HUES6 (cell line): Measurements from ENCODE around the gene FNDC1.

Source experiments
- H3K27ac ChIP-seq: 2 replicates; pipeline ENCODE4 v1.7.0; 2013; ENCODE audit warnings: low read depth, mild to moderate bottlenecking, low read length, inconsistent platforms
- H3K27me3 ChIP-seq: 2 replicates; pipeline ENCODE4 v1.6.1; 2013; ENCODE audit warnings: low read length; ENCODE audit not compliant: control insufficient read depth, insufficient read depth
- H3K36me3 ChIP-seq: 2 replicates; pipeline ENCODE4 v1.6.1; 2013; ENCODE audit warnings: low read length; ENCODE audit not compliant: control insufficient read depth, insufficient read depth
- H3K4me1 ChIP-seq: 2 replicates; pipeline ENCODE4 v1.6.1; 2013; ENCODE audit warnings: low read length; ENCODE audit not compliant: control insufficient read depth, insufficient read depth
- H3K4me3 ChIP-seq: 2 replicates; pipeline ENCODE4 v1.5.1; 2013; ENCODE audit warnings: low read depth, low read length
- H3K9ac ChIP-seq: one replicate; pipeline ENCODE4 v1.6.1; 2013; ENCODE audit warnings: mild to moderate bottlenecking, low read length
- H3K9me3 ChIP-seq: 2 replicates; pipeline ENCODE4 v1.6.1; 2013; ENCODE audit warnings: low read depth, low read length; ENCODE audit not compliant: control insufficient read depth, insufficient read depth

Gene FNDC1

DNA sequence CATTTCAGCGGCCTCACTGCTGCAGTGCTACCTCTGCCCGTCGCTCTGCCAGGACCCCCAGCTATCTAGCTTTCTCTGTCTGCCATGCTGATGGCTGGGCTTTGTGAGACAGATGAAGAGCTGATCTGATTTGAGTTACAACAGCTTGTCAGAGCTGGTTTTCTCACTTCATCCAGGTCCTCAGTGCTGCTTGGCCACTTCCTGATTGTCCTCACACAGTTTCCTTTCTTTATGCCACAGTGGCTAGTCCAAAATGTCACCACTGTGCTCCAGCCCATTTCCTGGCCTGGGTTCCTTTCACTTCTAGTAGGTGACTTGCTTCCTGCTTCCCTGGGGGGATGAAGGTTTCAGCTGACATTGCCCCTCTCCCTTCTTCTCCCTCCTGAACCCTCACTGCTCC lies 35.4 kb downstream of the FNDC1 start:
- no peak overlapping the region for H3K27ac ChIP-seq
- H3K9ac ChIP-seq = no peak overlapping the region
- H3K4me3 ChIP-seq = no peak overlapping the region
- H3K4me1 ChIP-seq = no peaks in the 10 kb centered on the region
- no peaks in the 10 kb centered on the region for H3K36me3 ChIP-seq
- H3K27me3 ChIP-seq = no peaks in the 10 kb centered on the region
- no peaks in the 10 kb centered on the region for H3K9me3 ChIP-seq

DNA sequence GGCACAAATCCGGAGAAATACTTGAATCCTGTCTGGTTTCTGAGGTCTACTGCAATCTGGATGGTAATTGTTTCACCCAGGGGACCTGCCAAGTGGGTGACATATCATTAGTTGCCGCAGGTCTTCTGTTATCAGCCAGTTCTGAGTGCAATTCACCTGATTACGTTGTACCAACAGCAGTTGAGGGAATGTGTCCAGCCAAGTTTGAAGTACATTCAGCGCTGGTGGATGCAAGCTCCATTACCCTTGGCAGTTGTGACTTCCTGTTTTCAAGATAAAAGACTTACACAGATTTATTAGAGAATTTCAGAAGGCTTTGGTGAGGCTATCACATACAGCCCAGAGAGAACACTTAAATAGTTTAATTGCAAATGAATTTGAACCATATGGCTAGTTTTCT lies 42.8 kb downstream of the FNDC1 start:
- Histone ChIP-seq H3K27ac (no peak overlapping the region), H3K4me1 (no peaks in the 10 kb centered on the region), H3K4me3 (no peak overlapping the region), H3K9ac (no peak overlapping the region), H3K36me3 (no peaks in the 10 kb centered on the region), H3K27me3 (no peaks in the 10 kb centered on the region), H3K9me3 (no peaks in the 10 kb centered on the region)

DNA sequence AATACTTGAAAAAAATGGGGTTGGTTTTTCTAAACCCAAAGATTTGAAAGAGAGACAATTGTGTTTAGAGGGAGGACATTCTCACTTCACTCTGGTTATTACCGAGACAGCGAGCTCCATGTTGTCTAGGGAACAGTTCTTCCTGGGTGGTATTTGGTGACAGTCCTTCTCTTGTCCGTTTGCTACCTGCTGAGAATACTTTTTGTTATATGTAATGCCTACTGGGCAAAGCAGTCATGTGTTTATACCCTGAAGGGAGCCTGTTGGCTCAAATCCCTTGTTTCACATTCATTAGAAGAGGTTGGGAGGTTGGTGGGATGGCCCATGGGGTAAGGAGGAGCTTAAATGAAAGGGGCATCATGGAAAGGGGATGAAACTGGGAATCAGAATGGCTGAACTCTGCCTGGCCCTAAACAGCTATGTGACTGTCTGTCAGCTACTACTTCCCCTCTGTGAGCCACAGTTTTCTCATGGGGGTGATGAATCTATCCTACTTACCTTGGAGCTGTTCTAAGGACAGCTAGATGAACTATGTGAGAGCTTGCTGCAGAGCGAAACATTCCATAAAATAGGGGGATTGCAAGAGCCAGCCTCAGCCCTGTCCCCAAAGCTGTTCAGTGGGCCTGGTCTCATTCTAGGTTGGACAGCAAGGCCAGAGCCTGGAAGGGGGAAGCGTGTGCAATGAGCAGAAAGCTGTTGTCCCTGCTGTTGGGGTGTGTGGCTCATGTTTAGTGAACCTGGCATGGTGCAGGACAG lies 43.5 kb downstream of the FNDC1 start:
- Histone ChIP-seq H3K4me1 (no peaks in the 10 kb centered on the region; the same call in none of the 2 replicates), H3K4me3 (no peak overlapping the region), H3K27me3 (no peaks in the 10 kb centered on the region; the same call in 1 of the 2 replicates), H3K27ac (no peak overlapping the region), H3K9ac (no peak overlapping the region), H3K9me3 (no peaks in the 10 kb centered on the region), H3K36me3 (no peaks in the 10 kb centered on the region)

DNA sequence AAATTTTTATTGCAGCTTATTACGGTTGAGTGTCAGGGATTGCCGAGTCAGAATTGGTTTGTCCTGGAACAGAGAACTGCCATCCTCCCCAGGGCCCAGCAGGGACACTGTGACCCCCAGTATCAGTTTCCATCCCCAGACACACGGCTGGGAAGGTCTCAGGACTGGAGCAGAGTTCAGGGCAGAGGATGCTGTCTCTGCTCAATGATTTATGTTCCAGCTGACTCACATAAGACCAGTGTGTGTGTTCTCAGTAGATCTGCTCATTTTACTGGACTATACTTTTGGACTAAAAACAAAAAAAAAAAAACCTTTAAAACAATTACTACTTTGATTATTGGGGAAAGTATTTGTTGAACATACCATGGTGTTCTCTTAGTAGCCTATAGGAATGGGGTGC lies 44.2 kb downstream of the FNDC1 start:
- H3K9ac ChIP-seq = no peak overlapping the region
- no peak overlapping the region for H3K4me3 ChIP-seq
- H3K4me1 ChIP-seq = no peaks in the 10 kb centered on the region; the same call in none of the 2 replicates
- H3K27me3 ChIP-seq = no peaks in the 10 kb centered on the region; the same call in 1 of the 2 replicates
- no peak overlapping the region for H3K27ac ChIP-seq
- no peaks in the 10 kb centered on the region for H3K36me3 ChIP-seq
- no peaks in the 10 kb centered on the region for H3K9me3 ChIP-seq

DNA sequence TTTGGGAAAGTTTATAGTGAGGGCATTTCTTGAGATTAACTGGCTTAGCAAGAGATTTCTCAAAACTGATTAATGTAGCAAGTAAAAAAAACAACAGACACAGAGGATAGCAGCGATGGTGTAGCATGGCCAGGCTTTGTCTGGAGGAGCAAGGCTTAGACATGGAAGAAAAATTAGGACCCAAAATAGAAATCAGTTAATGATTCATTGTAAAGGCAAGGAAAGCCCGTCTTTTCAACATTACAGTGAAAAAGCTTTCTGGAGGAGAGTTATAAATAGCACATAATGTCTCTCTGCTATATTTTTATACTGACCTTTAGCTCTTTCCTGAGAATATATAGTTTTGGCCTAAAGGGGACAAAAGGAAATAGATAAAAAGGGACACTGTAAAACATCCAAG lies 45.1 kb downstream of the FNDC1 start:
- Histone ChIP-seq H3K9me3 (no peaks in the 10 kb centered on the region), H3K27ac (no peak overlapping the region), H3K27me3 (no peaks in the 10 kb centered on the region; the same call in 1 of the 2 replicates), H3K4me1 (no peaks in the 10 kb centered on the region; the same call in none of the 2 replicates), H3K9ac (no peak overlapping the region), H3K4me3 (no peak overlapping the region), H3K36me3 (no peaks in the 10 kb centered on the region)

DNA sequence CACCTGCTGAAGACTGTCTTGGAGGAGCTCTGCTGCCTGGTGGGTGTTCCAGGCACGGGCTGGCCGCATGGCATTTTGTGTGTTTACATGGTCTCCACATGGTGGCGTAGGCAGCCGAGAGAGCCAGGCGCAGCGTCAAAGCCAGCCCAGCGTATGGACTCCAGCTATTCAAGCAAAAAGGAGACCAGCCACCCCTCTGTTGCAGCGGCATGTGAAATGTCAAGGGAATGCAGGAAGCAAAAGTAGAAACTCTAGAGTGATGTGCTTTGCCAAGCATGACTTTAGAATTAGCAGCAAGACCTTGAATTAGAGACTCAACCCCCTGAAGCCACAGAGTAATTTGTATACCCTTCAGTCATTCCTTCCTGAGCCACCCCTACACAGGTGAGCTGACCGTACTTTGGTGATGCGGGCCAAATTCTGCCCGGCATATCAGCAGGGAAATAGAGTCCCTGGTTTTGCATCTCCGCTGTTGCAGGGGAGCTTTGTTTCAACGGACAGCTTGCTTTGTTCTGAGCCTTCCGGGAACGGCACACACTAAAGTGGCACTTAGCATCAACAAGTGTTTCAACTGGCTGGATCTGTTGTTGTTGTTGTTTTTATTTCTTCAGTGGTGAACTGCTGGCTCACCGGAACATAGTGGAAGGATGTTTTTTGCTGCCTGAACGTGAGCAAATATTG lies 48.5 kb downstream of the FNDC1 start:
- Histone ChIP-seq H3K27ac (no peak overlapping the region), H3K9ac (no peak overlapping the region), H3K4me3 (no peak overlapping the region), H3K4me1 (no peaks in the 10 kb centered on the region; the same call in none of the 2 replicates), H3K36me3 (no peaks in the 10 kb centered on the region), H3K27me3 (no peaks in the 10 kb centered on the region; the same call in 1 of the 2 replicates), H3K9me3 (no peaks in the 10 kb centered on the region)

DNA sequence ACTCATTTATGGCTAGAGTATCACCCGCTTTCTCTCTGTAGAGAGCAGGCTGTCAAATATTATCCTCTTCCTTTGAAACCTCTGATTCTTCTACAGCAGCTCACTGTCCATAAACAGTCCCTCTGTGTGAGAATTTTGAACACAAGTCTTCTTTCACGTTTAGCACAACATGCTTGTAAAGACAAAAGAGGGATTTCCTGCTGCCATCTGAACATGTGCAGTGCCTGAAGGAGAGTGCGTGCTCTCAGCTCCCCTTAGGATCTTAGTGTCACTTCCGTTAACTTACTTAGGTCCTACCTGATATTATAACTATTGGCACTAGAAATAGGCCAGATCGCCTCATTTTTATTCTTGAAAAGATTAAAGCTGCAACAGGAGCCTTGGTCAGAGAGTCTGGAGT lies 50.9 kb downstream of the FNDC1 start:
- Histone ChIP-seq H3K9me3 (no peaks in the 10 kb centered on the region), H3K27ac (no peak overlapping the region), H3K36me3 (no peaks in the 10 kb centered on the region), H3K27me3 (peaks cover 2% of the 10 kb centered on the region; the same call in 1 of the 2 replicates), H3K4me3 (no peak overlapping the region), H3K9ac (no peak overlapping the region), H3K4me1 (no peaks in the 10 kb centered on the region; the same call in none of the 2 replicates)

DNA sequence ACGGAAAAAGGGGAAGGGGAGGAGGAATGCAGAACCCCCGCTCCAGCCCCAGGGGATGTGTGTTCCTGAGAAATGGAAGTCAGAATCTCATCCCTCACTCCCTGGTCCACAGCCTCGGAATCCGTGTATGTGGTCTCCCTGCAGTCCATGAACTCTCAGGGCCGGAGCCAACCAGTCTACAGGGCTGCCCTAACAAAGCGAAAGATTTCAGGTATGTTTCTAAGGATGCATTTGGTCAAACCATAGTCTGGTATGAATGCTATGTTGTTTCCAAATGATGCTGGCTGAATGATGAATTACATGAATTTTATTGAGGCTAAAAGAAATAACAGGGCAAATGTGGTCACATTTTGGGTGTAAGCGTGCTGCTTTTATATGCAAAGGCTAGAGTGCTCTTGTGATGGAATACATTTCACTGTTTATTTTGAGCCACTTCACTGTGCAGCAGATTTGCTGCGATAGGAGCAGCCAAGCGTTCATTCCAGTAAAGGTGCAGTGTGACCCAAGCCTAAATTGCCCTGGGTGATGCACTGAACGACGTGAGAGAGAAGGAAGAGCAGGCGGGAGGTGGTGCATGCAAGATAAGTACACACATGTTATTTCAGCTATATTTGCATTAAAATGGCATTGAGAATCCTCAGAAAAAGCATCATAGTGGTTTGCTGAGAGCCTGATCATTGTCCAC lies 52.4 kb downstream of the FNDC1 start:
- H3K9ac ChIP-seq = no peak overlapping the region
- no peak overlapping the region for H3K27ac ChIP-seq
- H3K4me3 ChIP-seq = no peak overlapping the region
- peaks cover 10% of the 10 kb centered on the region; the same call in 1 of the 2 replicates for H3K27me3 ChIP-seq
- no peaks in the 10 kb centered on the region for H3K36me3 ChIP-seq
- H3K4me1 ChIP-seq = no peaks in the 10 kb centered on the region; the same call in none of the 2 replicates
- no peaks in the 10 kb centered on the region for H3K9me3 ChIP-seq

DNA sequence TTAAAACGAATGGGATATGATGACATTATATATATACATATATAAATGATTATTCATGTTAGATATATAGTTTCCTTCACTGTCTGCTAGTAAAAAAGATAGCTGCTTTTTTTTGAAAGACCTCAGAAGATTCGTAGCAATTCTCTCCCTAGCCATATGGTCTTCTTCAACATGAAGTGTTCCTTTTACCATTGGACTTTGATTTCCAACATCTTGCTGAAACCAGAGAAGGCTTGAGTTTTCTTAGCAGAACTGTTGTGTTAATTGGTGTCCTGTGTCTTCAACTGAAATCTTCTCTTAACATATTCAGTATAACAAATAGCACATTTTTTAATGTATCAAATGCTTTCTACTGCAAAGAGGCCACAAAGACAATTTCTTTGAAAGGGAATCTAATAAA lies 55.3 kb downstream of the FNDC1 start:
- H3K9me3 ChIP-seq = no peaks in the 10 kb centered on the region
- H3K4me1 ChIP-seq = no peaks in the 10 kb centered on the region
- no peak overlapping the region for H3K9ac ChIP-seq
- H3K4me3 ChIP-seq = no peak overlapping the region
- H3K36me3 ChIP-seq = no peaks in the 10 kb centered on the region
- no peak overlapping the region for H3K27ac ChIP-seq
- peaks cover 12% of the 10 kb centered on the region; the same call in 1 of the 2 replicates for H3K27me3 ChIP-seq

DNA sequence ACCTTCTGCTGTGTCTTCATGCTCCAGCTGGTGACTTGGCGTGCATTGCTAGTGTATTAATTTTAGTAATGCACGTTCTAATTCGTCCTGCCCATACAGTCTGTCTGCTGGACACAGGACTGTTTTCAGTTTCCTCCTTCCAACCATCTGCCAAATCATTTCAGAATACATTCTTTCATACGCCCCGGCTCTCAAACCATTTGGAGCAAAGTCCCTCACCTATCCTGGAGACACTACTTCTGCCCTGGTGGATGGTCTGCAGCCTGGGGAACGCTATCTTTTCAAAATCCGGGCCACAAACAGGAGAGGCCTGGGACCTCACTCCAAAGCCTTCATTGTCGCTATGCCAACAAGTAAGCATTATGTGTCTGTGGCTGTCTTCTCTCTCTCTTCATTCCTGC lies 60.5 kb downstream of the FNDC1 start:
- Histone ChIP-seq H3K4me1 (peaks cover 9% of the 10 kb centered on the region; the same call in 1 of the 2 replicates), H3K4me3 (no peak overlapping the region), H3K36me3 (no peaks in the 10 kb centered on the region), H3K27ac (no peak overlapping the region), H3K9me3 (no peaks in the 10 kb centered on the region), H3K9ac (no peak overlapping the region), H3K27me3 (peaks cover 59% of the 10 kb centered on the region)
